Measurements from ENCODE around the gene DSG1. TPM values are rescaled to one million over a fixed set of nuclear protein-coding genes. Genes with fewer than 3 reads are reported as not detected.

DSG1 gene
- total RNA-seq, 1 experiment from 2014 or later: not detected

DNA sequence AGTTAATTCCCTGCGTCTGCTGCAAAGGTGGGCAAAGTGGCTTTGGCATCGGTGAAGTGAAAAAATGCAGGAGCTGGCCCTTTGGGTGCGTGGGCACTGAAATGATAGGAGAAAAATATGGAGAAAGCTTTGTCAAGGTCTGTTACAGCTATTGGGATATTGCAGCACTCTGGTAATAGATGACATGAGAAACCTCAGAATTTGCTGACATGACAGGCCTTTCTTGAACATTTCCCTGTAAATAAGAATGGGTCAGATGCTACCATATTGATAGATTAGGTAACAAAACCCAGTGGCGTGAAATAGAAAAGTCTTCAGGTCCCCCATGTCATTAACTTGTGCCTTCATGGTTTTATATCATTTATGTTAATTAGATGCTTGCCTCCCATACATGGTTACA, 46.2 kb downstream of the DSG1 start:
- DNase-seq: no peak
- H3K36me3 ChIP-seq (ENCODE audit: control insufficient read depth, insufficient read depth, low read length): no peaks in the 10 kb centered on the region
- ChIA-PET POLR2A (no interaction called here), CTCF (no interaction called here)
- Mint-ChIP-seq H3K4me3 (ENCODE audit: unreplicated experiment) (no peak overlapping the region), H3K4me1 (ENCODE audit: low read depth, unreplicated experiment) (no peaks in the 10 kb centered on the region), H3K27me3 (ENCODE audit: insufficient read depth, unreplicated experiment) (no peaks in the 10 kb centered on the region), H3K36me3 (ENCODE audit: insufficient read depth, unreplicated experiment) (no peaks in the 10 kb centered on the region), H3K9me3 (ENCODE audit: unreplicated experiment) (peaks cover 10% of the 10 kb centered on the region), H3K27ac (ENCODE audit: unreplicated experiment) (no peak overlapping the region)
- intact Hi-C loops (cut with micrococcal nuclease; ENCODE audit: unreplicated experiment): no loop called here
- H3K27me3 ChIP-seq (replicated peaks; ENCODE audit: control insufficient read depth, insufficient read depth, low read length): no peaks in the 10 kb centered on the region
- H3K9me3 ChIP-seq: no peaks in the 10 kb centered on the region
- H3K4me3 ChIP-seq (ENCODE audit: low read depth, low read length): no peak overlapping the region
- TF ChIP-seq, protein P1, sequence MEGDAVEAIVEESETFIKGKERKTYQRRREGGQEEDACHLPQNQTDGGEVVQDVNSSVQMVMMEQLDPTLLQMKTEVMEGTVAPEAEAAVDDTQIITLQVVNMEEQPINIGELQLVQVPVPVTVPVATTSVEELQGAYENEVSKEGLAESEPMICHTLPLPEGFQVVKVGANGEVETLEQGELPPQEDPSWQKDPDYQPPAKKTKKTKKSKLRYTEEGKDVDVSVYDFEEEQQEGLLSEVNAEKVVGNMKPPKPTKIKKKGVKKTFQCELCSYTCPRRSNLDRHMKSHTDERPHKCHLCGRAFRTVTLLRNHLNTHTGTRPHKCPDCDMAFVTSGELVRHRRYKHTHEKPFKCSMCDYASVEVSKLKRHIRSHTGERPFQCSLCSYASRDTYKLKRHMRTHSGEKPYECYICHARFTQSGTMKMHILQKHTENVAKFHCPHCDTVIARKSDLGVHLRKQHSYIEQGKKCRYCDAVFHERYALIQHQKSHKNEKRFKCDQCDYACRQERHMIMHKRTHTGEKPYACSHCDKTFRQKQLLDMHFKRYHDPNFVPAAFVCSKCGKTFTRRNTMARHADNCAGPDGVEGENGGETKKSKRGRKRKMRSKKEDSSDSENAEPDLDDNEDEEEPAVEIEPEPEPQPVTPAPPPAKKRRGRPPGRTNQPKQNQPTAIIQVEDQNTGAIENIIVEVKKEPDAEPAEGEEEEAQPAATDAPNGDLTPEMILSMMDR (IDR thresholded peaks at IDR 0.05; ENCODE audit: insufficient read depth in 1 of 2, low read depth in 1 of 2, low read length in 1 of 2, severe bottlenecking in 1 of 2, unreplicated experiment in 1 of 2): no peak
- no peaks in the 10 kb centered on the region for H3K4me1 ChIP-seq
- BruUV-seq (replicated peaks): no TSS peak

DNA sequence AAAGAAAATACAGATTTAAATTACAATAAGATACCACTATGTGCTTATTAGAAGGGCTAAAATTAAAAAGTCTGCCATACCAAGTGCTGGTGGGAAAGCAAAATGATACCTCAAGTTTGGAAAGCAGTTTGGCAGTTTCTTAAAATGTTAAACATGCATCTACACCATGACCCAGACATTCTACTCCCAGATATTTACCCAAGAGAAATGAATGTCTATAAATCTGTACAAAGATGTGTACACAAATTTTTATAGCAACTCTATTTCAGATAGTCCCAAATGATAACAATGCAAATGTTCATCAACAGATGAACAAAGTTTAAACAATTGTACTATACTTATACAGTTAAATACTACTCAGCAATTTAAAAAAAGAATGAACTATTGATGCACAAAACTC, 51.5 kb downstream of the DSG1 start:
- Mint-ChIP-seq H3K4me3 (ENCODE audit: unreplicated experiment) (no peak overlapping the region), H3K9me3 (ENCODE audit: unreplicated experiment) (no peaks in the 10 kb centered on the region), H3K27ac (ENCODE audit: unreplicated experiment) (no peak overlapping the region), H3K27me3 (ENCODE audit: insufficient read depth, unreplicated experiment) (no peaks in the 10 kb centered on the region), H3K36me3 (ENCODE audit: insufficient read depth, unreplicated experiment) (no peaks in the 10 kb centered on the region), H3K4me1 (ENCODE audit: low read depth, unreplicated experiment) (no peaks in the 10 kb centered on the region)
- TF ChIP-seq, protein P1 (IDR thresholded peaks at IDR 0.05; ENCODE audit: insufficient read depth in 1 of 2, low read depth in 1 of 2, low read length in 1 of 2, severe bottlenecking in 1 of 2, unreplicated experiment in 1 of 2): no peak
- intact Hi-C loops (cut with micrococcal nuclease; ENCODE audit: unreplicated experiment): no loop called here
- no peaks in the 10 kb centered on the region for H3K4me1 ChIP-seq
- no peaks in the 10 kb centered on the region for H3K9me3 ChIP-seq
- no peaks in the 10 kb centered on the region for H3K36me3 ChIP-seq (ENCODE audit: control insufficient read depth, insufficient read depth, low read length)
- DNase-seq: no peak
- no peak overlapping the region for H3K4me3 ChIP-seq (ENCODE audit: low read depth, low read length)
- ChIA-PET POLR2A (no interaction called here), CTCF (no interaction called here)
- BruUV-seq (replicated peaks): no TSS peak
- H3K27me3 ChIP-seq (replicated peaks; ENCODE audit: control insufficient read depth, insufficient read depth, low read length): no peaks in the 10 kb centered on the region

DNA sequence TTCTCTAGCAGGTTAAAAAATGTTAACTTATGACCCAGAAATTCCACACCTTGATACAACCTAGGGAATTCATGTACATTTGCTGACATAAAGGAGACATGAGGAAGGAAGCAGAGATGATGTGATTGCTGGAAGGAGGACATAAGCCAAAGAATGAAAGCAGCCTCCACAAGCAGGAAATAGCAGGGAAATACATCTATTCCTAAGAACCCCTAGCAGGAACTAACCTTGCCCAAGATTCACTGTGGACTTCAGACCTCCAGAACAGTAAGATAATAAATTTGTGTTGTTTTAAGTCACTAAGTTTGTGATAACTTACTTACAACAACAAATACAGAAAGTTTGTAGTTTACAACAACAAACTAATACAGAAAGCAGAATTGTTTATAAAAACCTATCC, 54.0 kb downstream of the DSG1 start:
- DNase-seq: no peak
- Histone ChIP-seq H3K36me3 (ENCODE audit: control insufficient read depth, insufficient read depth, low read length) (no peaks in the 10 kb centered on the region), H3K9me3 (no peaks in the 10 kb centered on the region), H3K27me3 (replicated peaks; ENCODE audit: control insufficient read depth, insufficient read depth, low read length) (no peaks in the 10 kb centered on the region), H3K4me1 (no peaks in the 10 kb centered on the region), H3K4me3 (ENCODE audit: low read depth, low read length) (no peak overlapping the region)
- Mint-ChIP-seq H3K36me3 (ENCODE audit: insufficient read depth, unreplicated experiment) (no peaks in the 10 kb centered on the region), H3K27ac (ENCODE audit: unreplicated experiment) (no peak overlapping the region), H3K9me3 (ENCODE audit: unreplicated experiment) (no peaks in the 10 kb centered on the region), H3K4me1 (ENCODE audit: low read depth, unreplicated experiment) (no peaks in the 10 kb centered on the region), H3K27me3 (ENCODE audit: insufficient read depth, unreplicated experiment) (no peaks in the 10 kb centered on the region), H3K4me3 (ENCODE audit: unreplicated experiment) (no peak overlapping the region)
- TF ChIP-seq, protein P1 (IDR thresholded peaks at IDR 0.05; ENCODE audit: insufficient read depth in 1 of 2, low read depth in 1 of 2, low read length in 1 of 2, severe bottlenecking in 1 of 2, unreplicated experiment in 1 of 2): no peak
- CTCF ChIA-PET: no interaction called here
- intact Hi-C loops (cut with micrococcal nuclease; ENCODE audit: unreplicated experiment): no loop called here
- POLR2A ChIA-PET: no interaction called here
- no TSS peak for BruUV-seq (replicated peaks)

Measured in Caco-2 (cell line).